GM18519 (cell line): Measurements from ENCODE around the gene TOPAZ1.

Experiments used
- ATAC-seq: cut with Tn5 transposase; IDR thresholded peaks from one replicate; pipeline ENCODE4 v1.9.1; 2021; ENCODE audit warnings: mild to moderate bottlenecking, moderate library complexity; ENCODE audit not compliant: unreplicated experiment, low FRiP score

Gene TOPAZ1

GRCh38 chr3:44240061-44240460 lies 1.6 kb upstream of the TOPAZ1 start:
- no peak for ATAC-seq

- no peak for ATAC-seq
These were observed 1.0 kb downstream of the TOPAZ1 start for GRCh38 chr3:44242721-44243120.

GRCh38 chr3:44248152-44248551 lies 6.5 kb downstream of the TOPAZ1 start:
- no peak for ATAC-seq

GRCh38 chr3:44252332-44252959 lies 10.8 kb downstream of the TOPAZ1 start:
- ATAC-seq, result no peak

- ATAC-seq, result no peak
These were observed 17.7 kb downstream of the TOPAZ1 start for GRCh38 chr3:44259404-44259803.

GRCh38 chr3:44264146-44264545 lies 22.5 kb downstream of the TOPAZ1 start:
- no peak for ATAC-seq

GRCh38 chr3:44265815-44266214 lies 24.1 kb downstream of the TOPAZ1 start:
- ATAC-seq, result no peak

GRCh38 chr3:44272191-44272590 lies 30.5 kb downstream of the TOPAZ1 start:
- no peak for ATAC-seq

- ATAC-seq, result no peak
These were observed 36.2 kb downstream of the TOPAZ1 start for GRCh38 chr3:44277925-44278324.

- no peak for ATAC-seq
These were observed 38.4 kb downstream of the TOPAZ1 start for GRCh38 chr3:44280077-44280476.

GRCh38 chr3:44280631-44281030 lies 38.9 kb downstream of the TOPAZ1 start:
- no peak for ATAC-seq

GRCh38 chr3:44284949-44285348 lies 43.3 kb downstream of the TOPAZ1 start:
- no peak for ATAC-seq

GRCh38 chr3:44289882-44290462 lies 48.3 kb downstream of the TOPAZ1 start:
- no peak for ATAC-seq

- ATAC-seq, result no peak
These were observed 50.6 kb downstream of the TOPAZ1 start for GRCh38 chr3:44292276-44292675.

- no peak for ATAC-seq
These were observed 51.3 kb downstream of the TOPAZ1 start for GRCh38 chr3:44292947-44293346.

- ATAC-seq, result no peak
These were observed 55.6 kb downstream of the TOPAZ1 start for GRCh38 chr3:44297255-44297654.

GRCh38 chr3:44301746-44302145 lies 60.1 kb downstream of the TOPAZ1 start:
- ATAC-seq, result no peak

GRCh38 chr3:44309500-44309899 lies 67.8 kb downstream of the TOPAZ1 start:
- ATAC-seq, result no peak

GRCh38 chr3:44318891-44319311 lies 77.2 kb downstream of the TOPAZ1 start:
- ATAC-seq, result no peak

- no peak for ATAC-seq
These were observed 79.6 kb downstream of the TOPAZ1 start for GRCh38 chr3:44321335-44321734.

- ATAC-seq, result no peak
These were observed 81.8 kb downstream of the TOPAZ1 start for GRCh38 chr3:44323341-44323955.

- no peak for ATAC-seq
These were observed 82.9 kb downstream of the TOPAZ1 start for GRCh38 chr3:44324584-44324983.
